Dedifferentiated amniotic fluid mesenchymal stem cell (primary cell): ENCODE results near the gene WDR53.
"Not testable (repeated sequence)": the region's sequence is repeated elsewhere in the genome, so short reads cannot be mapped to it uniquely, and the experiment has no call there.

Experiments
- DNase-seq: peaks from one replicate; pipeline ENCODE4 v3.0.0-alpha.2; 2016; ENCODE audit errors: extremely low spot score

The WDR53 gene

DNA sequence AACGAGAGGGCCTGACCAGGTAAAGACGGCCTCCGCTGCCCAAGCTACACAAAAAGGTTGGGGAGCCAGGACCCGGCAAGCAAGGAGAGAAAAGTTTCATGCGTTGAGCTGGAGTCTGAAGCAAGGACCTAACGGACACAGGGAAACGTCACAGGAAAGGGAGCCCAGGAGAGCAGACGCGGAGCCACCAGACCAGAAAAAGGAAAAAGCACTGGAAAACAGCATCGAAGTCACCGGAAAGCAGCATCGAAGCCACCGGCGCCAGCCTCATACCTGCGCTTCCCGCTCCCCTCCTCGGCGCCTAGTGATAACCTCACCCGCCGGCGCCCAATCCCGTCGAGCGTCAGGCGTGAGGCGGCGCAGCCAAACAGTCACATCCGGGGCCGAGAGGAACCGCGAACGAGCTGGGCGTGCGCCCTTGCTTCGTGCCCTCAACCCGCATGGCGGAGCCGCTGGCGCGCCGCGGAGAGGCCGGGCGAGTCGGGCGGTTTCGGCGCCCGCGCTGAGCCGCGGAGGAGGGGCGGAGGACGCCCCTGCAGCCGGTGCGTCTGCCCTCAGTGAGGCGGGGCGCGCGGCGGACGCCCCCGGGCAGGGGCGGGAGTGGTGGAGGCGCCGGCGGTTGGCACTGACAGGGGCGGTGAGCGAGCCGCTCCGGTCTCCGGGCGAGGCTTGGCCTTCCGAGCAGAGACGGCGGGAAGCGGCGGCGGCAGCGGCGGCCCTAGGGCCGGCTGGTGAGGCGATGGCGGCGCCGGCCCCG lies at the start of gene WDR53, which contains the start of gene FBXO45:
WDR53 (minus strand) TSS at position 309 of the 757 bp plus-strand sequence. CDS start 7,079 bp downstream, outside the sequence.
FBXO45 (plus strand) TSS at position 415 of the 757 bp plus-strand sequence; CDS start at position 740, 325 bp downstream.
- DNase-seq = peak; percentile 94

DNA sequence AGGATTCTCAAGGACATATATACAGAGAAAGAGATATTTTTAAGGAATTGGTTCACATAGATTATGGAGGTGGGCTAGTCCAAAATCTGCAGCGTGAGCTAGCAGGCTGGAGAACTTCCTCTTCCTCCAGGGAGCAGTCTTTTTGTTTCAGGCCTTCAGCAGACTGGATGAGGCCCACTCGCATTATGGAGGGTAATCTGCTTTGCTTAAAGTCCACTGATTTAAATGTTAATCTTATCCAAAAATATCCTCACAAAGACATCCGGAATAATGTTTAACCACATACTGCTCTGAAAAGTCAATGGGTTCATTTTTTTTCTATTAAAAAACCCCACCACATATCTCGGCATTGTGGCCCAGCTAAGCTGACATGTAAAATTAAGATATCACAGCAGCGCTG lies 48.9 kb upstream of the WDR53 start:
- no peak for DNase-seq

DNA sequence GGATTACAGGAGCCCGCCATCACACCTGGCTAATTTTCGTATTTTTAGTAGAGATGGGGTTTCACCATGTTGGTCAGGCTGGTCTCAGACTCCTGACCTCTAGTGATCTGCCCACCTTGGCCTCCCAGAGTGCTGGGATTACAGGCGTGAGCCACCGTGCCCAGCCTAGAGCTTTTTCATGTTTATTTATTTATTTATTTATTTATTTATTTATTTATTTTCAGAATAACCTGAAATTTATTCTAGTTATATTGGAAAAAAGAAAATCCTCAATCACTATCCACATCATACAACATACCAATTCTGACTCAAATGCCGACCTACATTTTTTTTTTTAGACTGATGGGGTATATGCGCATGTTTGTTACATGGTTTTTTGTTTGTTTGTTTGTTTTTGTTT lies 46.9 kb upstream of the WDR53 start:
- not testable (repeated sequence) for DNase-seq

DNA sequence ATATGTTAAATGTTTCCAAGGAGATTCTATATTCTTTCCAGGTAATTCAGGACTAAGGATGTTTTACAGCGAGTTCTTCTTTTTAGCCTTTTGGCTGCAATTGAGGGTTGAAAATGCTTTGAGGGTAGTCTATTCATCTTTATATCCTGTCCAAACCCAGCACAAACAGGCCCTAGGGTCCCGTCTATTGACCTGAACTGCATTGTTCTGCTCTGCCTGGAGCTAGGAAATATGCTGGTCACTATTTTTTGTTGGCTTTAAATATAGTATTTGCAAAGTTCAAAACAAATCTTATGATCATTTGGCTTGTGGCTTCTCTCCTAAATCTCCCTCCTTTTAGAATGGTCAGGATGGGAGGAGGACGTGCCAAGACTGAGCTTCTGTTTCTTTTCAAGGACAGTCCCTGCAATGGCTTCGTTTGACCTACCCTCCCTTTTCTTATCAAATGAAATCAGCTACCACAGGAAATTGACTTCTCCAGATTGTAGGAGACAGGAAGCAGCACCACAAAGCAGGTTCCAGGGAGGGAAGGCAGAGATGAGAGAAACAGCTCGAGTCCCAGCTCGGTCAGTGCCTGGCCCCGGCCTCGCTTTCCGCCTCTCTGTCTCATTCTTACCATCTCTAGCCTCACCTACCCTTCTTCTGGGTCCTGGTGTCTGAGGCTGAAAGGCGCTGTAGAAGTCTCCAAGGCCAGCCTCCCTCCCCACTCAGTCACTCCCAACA lies 43.6 kb upstream of the WDR53 start:
- no peak for DNase-seq

DNA sequence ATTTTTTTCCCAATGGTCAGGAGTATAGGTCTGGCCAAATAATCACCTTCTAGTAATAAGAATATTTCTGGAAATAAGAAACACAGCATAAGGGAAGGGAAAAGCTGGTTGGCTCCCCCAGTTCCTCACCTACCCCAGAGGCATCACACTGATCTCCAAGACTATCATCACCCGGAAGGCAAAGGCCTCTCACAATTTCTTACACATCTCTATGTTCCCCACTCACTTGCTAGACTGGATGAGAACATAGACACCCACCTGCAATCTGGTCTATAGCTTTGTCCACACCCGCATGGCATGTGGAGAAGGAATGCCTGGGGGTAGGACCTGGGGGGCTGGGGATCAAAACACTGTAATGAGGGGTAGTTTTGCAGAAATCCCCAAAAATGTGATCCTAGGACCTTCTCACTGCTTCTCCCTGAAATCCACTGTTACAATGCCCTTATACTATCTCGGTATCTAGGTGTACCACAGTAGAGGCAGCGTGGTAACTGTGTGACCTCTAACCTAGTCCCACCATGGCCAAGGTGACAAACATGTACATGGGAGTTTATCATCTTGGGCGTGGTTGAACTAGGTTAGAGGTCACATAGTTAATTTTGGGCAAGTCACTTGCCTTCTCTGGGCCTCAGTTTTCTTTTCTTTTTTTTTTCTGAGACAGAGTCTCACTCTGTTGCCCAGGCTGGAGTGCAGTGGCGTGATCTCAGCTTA lies 41.6 kb upstream of the WDR53 start:
- no peak for DNase-seq

DNA sequence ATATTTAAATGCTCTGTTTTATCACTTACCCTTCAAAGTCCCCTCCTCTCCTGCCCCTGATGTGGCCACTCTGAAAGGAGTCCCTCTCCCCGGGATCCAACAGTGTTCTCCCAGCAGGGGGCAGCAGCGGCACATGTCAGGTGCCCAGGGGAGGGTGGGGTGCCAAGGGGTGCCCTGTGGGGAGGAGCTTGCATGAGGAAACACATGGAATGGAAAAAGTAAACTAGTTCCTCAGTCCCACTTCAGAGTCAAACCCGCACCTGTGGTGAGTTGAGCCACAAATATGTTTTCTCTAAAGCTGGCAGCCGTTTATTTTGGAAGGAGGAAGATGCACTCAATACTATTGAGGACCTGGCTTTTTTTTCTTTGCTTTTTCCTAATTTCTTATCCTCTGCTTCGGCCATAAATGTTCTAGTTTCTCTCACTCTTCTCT lies 41.0 kb upstream of the WDR53 start:
- peak; percentile 69 for DNase-seq

DNA sequence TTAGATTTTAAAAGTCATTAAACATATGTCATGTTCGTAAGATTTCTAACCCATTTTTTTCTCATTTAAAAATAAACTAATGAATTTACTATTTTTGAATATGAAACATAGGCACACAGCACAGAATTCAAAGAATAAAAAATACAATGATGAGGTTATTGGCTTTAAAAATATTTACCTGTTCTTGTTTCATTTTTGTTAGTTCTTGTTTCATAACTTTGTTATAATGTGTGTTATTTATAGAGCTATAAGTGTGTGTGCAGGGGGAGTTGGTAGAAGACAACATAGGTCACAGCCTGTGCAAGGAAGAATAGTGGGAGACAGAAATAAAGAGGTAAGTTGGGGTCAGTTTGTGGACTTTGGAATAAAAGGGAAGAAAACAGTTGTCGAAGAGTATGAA lies 40.3 kb upstream of the WDR53 start:
- no peak for DNase-seq

DNA sequence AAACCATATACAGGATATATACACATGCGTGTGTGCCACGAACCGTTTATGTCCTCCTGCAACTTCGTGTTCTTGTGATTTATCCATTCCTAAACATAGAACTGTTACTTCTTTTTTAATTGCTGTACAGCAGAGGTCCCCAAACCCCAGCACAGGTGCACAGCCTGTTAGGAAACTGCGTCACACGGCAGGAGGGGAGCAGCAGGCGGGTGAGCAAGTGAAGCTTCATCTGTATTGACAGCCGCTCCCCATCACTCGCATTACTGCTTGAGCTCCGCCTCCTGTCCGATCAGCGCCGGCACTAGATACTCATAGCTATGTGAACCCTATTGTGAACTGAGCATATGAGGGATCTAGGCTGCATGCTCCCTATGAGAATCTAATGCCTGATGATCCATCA lies 36.2 kb upstream of the WDR53 start:
- no peak for DNase-seq

DNA sequence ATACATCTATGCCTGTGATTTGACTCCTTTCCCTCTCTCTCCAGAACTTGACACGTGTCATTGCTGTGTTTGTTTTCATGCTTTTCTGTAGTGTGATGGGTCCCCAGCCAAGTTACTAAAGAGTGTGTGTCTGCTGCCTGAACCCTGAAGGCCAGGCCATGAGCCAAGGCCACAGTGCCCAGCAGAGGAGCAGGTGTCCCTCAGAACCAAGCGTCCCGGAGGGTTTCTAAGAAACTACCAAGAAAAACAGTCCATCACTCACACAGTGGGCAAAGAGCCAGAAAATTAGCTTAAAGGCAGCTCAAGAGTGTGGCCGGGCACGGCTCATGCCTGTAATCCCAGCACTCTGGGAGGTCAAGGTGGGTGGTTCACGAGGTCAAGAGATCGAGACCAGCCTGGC lies 35.3 kb upstream of the WDR53 start:
- no peak for DNase-seq

DNA sequence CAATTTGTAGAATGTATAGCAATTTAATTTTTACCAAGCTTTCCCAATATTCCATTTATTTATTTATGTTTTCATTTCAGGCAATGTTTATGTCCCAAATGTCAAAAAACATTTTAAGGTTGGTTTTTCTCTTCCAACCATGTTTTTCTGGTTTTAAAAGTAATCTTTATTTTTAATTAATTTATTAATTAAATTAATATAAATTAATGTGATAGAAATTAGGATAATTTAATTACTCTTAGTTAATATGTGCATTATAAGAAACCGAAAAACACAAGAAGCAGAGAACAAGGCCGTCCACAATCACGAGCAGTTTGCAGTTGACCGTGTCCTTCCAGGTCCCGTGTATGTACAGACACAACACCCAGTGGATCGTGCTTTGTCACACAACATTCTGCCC lies 34.3 kb upstream of the WDR53 start:
- DNase-seq = no peak

DNA sequence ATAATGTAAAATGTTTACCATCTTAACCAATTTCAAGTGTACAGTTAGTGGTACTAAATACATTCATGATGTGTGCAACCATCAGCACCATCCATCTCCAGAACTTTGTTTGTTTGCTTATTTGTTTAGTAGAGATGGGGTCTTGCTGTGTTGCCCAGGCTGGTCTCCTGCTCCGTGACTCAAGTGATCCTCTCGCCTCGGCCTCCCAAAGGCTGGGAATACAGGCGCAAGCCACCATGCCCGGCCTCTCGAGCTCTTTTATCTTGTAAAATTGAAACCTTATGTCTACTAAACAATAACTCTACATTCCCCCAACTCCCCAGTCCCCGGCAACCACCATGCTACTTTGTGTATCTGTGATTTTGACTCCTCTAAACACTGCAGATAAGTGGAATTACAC lies 32.0 kb upstream of the WDR53 start:
- no peak for DNase-seq

DNA sequence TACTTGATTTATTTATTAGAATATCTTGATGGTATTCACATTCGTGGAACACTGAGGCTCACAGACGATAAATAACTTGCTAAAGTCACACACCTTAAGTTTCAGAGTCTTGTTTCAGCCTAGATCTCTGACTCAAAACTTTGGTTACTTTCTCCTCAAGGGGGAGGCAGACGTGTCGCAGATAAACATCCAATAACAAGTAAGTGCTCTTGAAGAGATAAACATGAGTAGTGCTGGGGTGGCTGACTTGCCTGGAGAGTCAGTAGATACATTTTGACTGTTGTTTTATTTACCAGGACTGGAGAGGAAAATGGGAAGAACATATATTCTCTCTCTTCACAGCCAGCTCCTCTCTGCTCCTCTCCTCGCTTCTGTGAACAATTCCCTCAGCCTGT lies 31.4 kb upstream of the WDR53 start:
- no peak for DNase-seq

DNA sequence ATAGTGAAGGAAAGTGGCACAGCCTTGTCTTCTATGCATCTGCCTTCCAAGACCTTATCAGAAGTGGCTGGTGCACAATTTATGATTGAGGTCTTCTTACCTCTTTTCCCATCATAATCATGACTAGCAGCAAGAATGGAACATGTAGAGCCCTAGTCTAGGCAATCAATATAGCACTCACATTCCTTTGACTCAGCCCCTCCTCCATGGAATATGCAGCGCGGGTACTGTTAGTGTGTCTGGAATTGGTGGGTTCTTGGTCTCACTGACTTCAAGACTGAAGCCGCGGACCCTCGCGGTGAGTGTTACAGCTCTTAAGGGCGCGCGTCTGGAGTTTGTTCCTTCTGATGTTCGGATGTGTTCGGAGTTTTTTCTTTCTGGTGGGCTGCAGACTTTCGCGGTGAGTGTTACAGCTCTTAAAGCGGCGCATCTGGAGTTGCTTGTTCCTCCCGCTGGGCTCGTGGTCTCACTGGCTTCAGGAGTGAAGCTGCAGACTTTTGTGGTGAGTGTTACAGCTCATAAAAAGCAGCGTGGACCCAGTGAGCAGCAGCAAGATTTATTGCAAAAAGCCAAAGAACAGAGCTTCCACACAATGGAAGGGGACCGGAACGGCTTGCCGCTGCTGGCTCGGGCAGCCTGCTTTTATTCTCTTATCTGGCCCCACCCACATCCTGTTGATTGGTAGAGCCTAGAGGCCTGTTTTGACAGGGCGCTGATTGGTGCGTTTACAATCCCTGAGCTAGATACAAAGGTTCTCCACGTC lies 29.8 kb upstream of the WDR53 start:
- DNase-seq = not testable (repeated sequence)

DNA sequence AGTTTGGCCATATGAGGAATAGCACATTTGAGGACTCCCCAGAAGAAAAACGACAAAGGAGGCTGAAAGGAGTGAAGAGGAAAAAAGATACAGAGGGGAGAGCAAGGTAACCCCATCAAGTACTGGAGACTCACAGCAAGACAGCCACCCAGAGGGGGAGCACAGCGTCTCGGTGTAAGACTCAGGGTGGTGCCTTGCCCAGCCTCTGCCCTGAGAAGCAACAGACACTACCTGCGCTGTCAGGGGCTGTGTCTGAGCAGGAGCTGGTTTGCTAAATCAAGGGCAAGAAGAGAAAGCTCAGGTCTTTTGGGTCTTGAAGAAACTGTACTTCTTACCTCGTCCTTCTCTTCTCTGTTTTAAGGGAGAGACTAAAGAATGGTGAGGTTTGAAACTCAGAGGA lies 28.0 kb upstream of the WDR53 start:
- no peak for DNase-seq

DNA sequence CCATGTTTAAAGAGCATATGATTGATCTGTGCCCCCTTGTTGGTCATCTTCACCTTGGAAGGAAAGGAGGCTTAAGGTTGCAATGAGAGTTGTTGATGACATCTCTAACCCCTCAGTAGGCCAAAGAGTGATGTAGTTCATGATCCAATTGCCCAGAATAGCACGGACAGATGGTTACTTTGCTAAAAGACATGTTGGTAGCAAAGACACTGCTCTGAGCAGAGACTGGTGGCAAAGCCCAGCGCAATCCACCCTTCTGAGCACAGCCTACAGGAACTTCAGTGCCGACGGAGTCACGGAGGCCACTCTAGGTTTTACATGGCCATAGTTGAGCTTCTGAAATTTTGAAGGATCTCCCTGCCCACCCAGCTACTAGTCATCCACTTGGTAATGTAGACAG lies 21.9 kb upstream of the WDR53 start:
- DNase-seq = no peak

DNA sequence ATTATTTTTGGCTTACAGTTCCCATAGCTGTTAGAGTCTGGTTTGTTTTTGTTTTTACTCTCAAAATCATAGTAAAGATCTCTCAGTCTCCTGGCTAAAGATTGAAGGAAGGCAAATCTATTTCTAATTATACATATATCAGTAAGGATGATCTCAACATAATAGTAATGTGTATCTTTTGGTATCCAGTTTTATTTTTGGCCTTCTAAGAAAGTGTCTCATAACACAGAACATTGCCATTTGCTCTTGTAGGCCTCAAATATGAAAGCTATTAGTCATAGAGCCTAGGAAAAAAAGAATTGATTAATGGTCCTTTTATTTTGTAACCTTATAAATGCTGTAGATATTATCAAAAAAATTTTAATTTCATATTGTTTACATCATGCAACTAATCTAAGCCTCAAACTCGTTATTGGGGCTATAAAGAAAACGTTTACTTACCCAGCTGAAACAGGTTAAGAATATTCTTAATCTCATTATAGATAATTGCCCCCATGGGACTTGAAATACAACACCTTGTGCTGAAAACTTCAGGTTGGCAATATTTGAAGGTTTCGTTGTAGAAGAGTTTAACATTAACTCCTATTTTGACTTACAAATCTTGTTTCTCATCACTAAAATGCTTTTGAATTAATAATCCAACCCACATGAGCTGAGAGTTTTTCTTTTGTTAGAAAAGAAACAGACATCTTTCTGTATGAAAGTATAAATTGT lies 16.8 kb upstream of the WDR53 start:
- no peak for DNase-seq

DNA sequence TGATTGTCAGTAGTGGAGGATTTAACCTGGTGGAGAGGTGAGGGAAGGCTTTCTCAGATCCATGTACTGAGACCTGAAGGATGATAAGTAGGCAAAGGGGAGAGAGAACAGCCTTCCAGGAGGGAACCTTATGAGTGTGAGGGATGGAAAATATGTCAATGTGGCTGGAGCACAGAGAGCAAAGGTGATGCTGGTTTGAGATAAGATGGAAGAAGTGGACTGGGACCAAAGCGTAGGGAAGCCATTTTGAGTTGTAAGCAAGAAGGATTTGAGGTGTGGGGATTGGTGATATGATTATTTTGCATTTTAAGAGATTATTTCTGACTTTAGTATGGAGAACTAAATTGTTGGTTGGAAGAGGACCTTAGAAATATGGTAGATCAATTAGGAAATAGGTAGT lies 4.0 kb upstream of the WDR53 start:
- DNase-seq = no peak

DNA sequence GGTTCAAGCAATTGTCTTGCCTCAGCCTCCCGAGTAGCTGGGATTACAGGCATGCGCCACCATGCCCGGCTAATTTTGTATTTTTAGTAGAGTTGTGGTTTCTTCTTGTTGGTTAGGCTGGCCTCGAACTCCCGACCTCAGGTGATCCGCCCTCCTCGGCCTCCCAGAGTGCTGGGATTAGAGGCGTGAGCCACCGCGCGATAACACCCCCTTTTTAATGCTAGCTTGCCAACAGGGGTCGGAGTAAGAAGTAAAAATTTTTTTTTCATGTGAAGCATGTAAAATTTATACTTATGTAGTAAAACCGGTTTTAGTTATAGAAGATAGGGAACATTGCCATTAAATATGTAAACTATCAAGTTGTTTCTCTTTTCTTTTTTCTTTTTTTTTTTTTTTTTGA lies 2.0 kb upstream of the WDR53 start:
- DNase-seq = not testable (repeated sequence)

DNA sequence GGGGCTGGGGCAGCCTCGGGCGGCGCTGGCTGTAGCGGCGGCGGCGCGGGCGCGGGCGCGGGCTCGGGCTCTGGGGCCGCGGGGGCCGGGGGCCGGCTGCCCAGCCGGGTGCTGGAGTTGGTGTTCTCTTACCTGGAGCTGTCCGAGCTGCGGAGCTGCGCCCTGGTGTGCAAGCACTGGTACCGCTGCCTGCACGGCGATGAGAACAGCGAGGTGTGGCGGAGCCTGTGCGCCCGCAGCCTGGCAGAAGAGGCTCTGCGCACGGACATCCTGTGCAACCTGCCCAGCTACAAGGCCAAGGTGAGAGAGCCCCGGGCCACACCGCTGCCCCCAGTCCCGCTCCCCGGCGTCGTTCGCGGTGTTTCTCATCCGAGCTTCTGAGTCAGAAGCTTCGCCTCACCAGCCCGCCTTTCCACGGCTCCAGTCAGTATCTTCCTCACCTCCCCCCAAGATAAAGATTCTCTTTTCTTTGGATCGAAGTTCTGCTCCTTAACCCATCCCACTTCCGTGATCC lies 706 bp upstream of the WDR53 start:
- no peak for DNase-seq

DNA sequence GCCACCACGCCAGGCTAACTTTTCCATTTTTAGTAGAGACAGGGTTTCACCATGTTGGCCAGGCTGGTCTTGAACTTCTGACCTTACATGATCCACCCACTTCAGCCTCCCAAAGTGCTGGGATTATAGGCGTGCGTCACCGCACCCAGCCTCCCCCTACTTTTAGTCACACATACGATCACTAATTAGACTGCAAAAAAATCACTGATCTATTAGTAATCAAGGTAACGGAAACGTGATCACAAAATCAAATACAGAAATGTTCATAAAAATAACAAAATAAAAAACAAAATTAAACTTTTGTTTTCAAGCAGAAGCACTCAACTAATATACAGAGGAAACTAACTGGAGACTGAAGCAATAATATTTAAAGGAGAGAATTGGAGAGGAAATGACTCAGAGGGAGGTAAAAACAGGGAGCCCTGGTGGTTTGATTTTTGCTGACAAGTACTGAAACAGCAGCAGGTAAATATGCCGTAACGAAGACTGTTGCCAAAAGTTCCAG lies 4.6 kb downstream of the WDR53 start:
- no peak for DNase-seq

DNA sequence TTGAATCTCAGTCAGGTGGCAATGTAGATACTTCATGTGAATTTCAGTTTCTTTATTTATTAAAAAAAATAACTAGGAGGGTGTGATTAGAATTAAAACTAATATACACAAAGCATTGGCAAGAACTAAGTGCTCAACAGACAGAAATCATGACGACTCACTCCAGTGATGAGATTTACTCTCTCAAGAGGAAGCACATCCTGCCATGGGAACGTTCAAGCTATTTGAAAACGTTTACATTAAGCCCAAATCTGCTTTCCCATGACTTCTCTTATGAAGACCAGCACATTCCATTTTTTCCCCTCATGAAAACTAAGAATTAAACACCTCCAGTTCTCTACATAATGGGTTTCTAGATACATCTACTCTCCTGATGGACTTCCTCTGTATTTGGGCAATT lies 8.5 kb downstream of the WDR53 start:
- DNase-seq = no peak
